Neural cell (in vitro differentiated cells): ENCODE measurements around the gene PEX5. TPM values are rescaled to one million over a fixed set of nuclear protein-coding genes. Genes with fewer than 3 reads are reported as not detected.

ENCODE experiments used
- H2AFZ ChIP-seq: fragments of 200-600, 300-800 bp; sonication (generic), shearing (Covaris generic); 2 replicates; pipeline ENCODE4 v1.6.0; 2014; ENCODE audit warnings: low read depth, mild to moderate bottlenecking, antibody characterized with exemption, low read length, moderate library complexity
- H3F3A ChIP-seq: fragments of 200-600 bp; shearing (Covaris generic); 2 replicates; pipeline ENCODE4 v1.6.1; 2016; ENCODE audit warnings: mild to moderate bottlenecking, moderate library complexity, mixed read lengths, antibody characterized with exemption, low read length; ENCODE audit not compliant: insufficient read depth, poor library complexity, severe bottlenecking
- H3K27ac ChIP-seq: fragments of 200-600, 300-800 bp; sonication (generic), shearing (Covaris generic); 2 replicates; pipeline ENCODE4 v1.5.1; 2014; ENCODE audit warnings: mild to moderate bottlenecking, low read length, moderate library complexity
- H3K27me3 ChIP-seq: fragments of 300-800, 200-600 bp; sonication (generic), shearing (Covaris generic); 2 replicates; pipeline ENCODE4 v1.6.0; 2014; ENCODE audit warnings: mild to moderate bottlenecking, low read depth, low read length, moderate library complexity; ENCODE audit not compliant: insufficient read depth
- H3K36me3 ChIP-seq: fragments of 300-800, 200-600 bp; sonication (generic), shearing (Covaris generic); 2 replicates; pipeline ENCODE4 v1.5.1; 2014; ENCODE audit warnings: mild to moderate bottlenecking, antibody characterized with exemption, low read length, moderate library complexity; ENCODE audit not compliant: insufficient read depth
- H3K4me2 ChIP-seq: fragments of 300-800, 200-600 bp; sonication (generic), shearing (Covaris generic); 2 replicates; pipeline ENCODE4 v1.6.0; 2014; ENCODE audit warnings: mild to moderate bottlenecking, low read length
- H3K4me3 ChIP-seq: fragments of 300-800, 200-600 bp; sonication (generic), shearing (Covaris generic); 2 replicates; pipeline ENCODE4 v1.5.1; 2014; ENCODE audit warnings: mild to moderate bottlenecking, low read length, moderate library complexity
- H3K79me2 ChIP-seq: fragments of 200-600 bp; shearing (Covaris generic); replicated peaks from 2 replicates; pipeline ENCODE4 v1.6.0; 2014; ENCODE audit warnings: mild to moderate bottlenecking, low read length, moderate library complexity; ENCODE audit not compliant: insufficient read depth
- H3K9ac ChIP-seq: fragments of 300-800, 200-600 bp; sonication (generic), shearing (Covaris generic); 2 replicates; pipeline ENCODE4 v1.6.1; 2016; ENCODE audit warnings: mild to moderate bottlenecking, low read length, mixed read lengths
- H3K9me2 ChIP-seq: fragments of 200-600 bp; shearing (Covaris generic); 2 replicates; pipeline ENCODE4 v1.6.1; 2016; ENCODE audit warnings: mild to moderate bottlenecking, low read length, mixed read lengths; ENCODE audit not compliant: insufficient read depth
- H3K9me3 ChIP-seq: fragments of 200-600, 300-800 bp; sonication (generic), shearing (Covaris generic); 2 replicates; pipeline ENCODE4 v1.6.1; 2016; ENCODE audit warnings: mild to moderate bottlenecking, mixed run types, low read length, moderate library complexity, mixed read lengths
- H4K20me1 ChIP-seq: fragments of 200-600 bp; shearing (Covaris generic); 2 replicates; pipeline ENCODE4 v1.6.1; 2016; ENCODE audit warnings: mild to moderate bottlenecking, mixed run types; ENCODE audit not compliant: insufficient read depth
- EP300 ChIP-seq: fragments of 450-650 bp; conservative IDR thresholded peaks from 2 replicates; pipeline ENCODE4 v1.6.1; 2014; ENCODE audit warnings: antibody characterized with exemption, mild to moderate bottlenecking, moderate library complexity; ENCODE audit not compliant: poor library complexity, severe bottlenecking
- EZH2 ChIP-seq: fragments of 200-600, 300-800 bp; shearing (Covaris generic), sonication (generic); IDR thresholded peaks from 2 replicates; pipeline ENCODE4 v1.6.1; 2014; ENCODE audit warnings: antibody characterized with exemption, low read length, borderline replicate concordance, mild to moderate bottlenecking; ENCODE audit not compliant: insufficient read depth, poor library complexity, severe bottlenecking
- MXI1 ChIP-seq: fragments of 450-650 bp; conservative IDR thresholded peaks from 2 replicates; pipeline ENCODE4 v1.6.1; 2014; ENCODE audit warnings: antibody characterized with exemption, mild to moderate bottlenecking; ENCODE audit not compliant: poor library complexity, severe bottlenecking
- POLR2AphosphoS5 ChIP-seq: IDR thresholded peaks from 2 replicates; pipeline ENCODE4 v1.6.1; 2012
- RAD21 ChIP-seq: fragments of 450-650 bp; conservative IDR thresholded peaks from 2 replicates; pipeline ENCODE4 v1.6.1; 2014; ENCODE audit warnings: antibody characterized with exemption, mild to moderate bottlenecking, moderate library complexity
- REST ChIP-seq: IDR thresholded peaks from 2 replicates; pipeline ENCODE4 v1.6.1; 2012; ENCODE audit warnings: borderline replicate concordance
- SMC3 ChIP-seq: fragments of 450-650 bp; conservative IDR thresholded peaks from 2 replicates; pipeline ENCODE4 v1.6.1; 2014; ENCODE audit warnings: antibody characterized with exemption, mild to moderate bottlenecking, moderate library complexity; ENCODE audit not compliant: poor library complexity
- TAF1 ChIP-seq: IDR thresholded peaks from 2 replicates; pipeline ENCODE4 v1.6.1; 2012; ENCODE audit warnings: low read depth
- polyA plus RNA-seq: library from polyadenylated mRNA; depleted of rRNA; stranded (reverse); fragments of >200 nt; gene quantifications from 2 replicates; pipeline ENCODE4 v1.2.3, GENCODE V29; 2014
- TF ChIP-seq, protein P1 (sequence below): fragments of 450-650 bp; IDR thresholded peaks from 2 replicates; pipeline ENCODE4 v1.5.1; 2014; ENCODE audit warnings: antibody characterized with exemption, mild to moderate bottlenecking, moderate library complexity; ENCODE audit not compliant: poor library complexity, severe bottlenecking

The PEX5 gene
- polyA plus RNA-seq, 1 donor from 2014 or later: 63.9 TPM

DNA sequence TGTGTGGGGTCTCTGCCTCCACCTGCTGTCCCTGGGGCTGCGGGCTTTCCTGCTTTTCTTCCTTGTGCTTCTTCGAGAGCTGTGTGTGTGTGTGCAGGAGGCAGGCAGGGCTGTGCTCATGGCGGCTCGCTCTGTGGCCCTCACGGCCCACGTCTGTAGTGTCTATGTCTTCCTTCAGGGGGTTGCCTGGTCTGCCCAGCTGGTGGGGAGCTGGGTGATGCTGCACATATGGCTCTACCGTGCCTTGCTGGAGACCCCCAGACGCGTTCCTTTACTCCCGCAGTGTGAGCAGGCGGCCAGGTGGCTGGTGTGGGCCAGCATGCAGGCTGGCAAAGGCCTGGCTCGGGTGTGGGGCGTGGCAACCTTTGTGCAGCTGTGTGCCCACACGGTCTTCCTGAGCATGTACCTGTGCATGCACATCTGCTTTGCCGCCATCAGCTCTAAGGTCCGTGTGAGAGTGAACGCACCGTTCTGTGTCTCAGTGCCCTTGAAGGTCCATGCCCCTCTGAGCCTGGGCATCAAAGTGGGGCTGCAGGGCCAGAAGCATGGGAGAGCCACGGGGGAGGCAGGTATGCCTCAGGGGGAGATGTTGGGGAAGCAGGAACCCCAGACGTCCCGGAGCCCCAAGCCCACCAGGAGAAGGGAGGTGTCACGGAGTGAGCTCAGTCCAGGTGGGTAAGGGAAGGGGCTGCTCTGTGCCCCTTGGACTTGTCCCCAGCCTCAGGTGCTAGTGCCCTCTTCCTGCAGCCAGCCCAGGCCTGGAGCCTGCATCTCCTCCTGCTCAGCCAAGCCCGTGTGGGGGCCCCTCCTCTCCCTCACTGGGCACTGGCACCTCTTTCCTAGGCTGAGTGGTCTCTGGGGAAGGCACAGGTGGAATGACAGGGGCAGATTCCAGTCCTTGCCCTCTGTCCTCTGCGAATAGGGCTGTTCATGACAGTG lies 33.0 kb upstream of the PEX5 start:
- no peak overlapping the region for H2AFZ ChIP-seq
- H3K27ac ChIP-seq: no peak overlapping the region
- H4K20me1 ChIP-seq: no peaks in the 10 kb centered on the region
- no peaks in the 10 kb centered on the region for H3F3A ChIP-seq
- H3K79me2 ChIP-seq: no peaks in the 10 kb centered on the region
- H3K9me3 ChIP-seq: no peaks in the 10 kb centered on the region
- peaks cover 14% of the 10 kb centered on the region for H3K36me3 ChIP-seq
- no peak overlapping the region for H3K4me2 ChIP-seq
- H3K4me3 ChIP-seq: no peak overlapping the region
- H3K27me3 ChIP-seq: no peaks in the 10 kb centered on the region
- no peak for TF ChIP-seq MXI1
- no peak for TF ChIP-seq RAD21
- no peak for TF ChIP-seq EP300
- no peak for TF ChIP-seq SMC3
- TF ChIP-seq EZH2: no peak
- TF ChIP-seq TAF1: no peak
- TF ChIP-seq, protein P1, sequence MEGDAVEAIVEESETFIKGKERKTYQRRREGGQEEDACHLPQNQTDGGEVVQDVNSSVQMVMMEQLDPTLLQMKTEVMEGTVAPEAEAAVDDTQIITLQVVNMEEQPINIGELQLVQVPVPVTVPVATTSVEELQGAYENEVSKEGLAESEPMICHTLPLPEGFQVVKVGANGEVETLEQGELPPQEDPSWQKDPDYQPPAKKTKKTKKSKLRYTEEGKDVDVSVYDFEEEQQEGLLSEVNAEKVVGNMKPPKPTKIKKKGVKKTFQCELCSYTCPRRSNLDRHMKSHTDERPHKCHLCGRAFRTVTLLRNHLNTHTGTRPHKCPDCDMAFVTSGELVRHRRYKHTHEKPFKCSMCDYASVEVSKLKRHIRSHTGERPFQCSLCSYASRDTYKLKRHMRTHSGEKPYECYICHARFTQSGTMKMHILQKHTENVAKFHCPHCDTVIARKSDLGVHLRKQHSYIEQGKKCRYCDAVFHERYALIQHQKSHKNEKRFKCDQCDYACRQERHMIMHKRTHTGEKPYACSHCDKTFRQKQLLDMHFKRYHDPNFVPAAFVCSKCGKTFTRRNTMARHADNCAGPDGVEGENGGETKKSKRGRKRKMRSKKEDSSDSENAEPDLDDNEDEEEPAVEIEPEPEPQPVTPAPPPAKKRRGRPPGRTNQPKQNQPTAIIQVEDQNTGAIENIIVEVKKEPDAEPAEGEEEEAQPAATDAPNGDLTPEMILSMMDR: no peak
- no peak for TF ChIP-seq REST
- no peak for TF ChIP-seq POLR2AphosphoS5
- no peak overlapping the region for H3K9ac ChIP-seq
- no peaks in the 10 kb centered on the region for H3K9me2 ChIP-seq

- peaks cover 14% of the 10 kb centered on the region for H3K36me3 ChIP-seq
- no peak overlapping the region for H2AFZ ChIP-seq
- H3K4me3 ChIP-seq: no peak overlapping the region
- no peaks in the 10 kb centered on the region for H3K9me2 ChIP-seq
- no peaks in the 10 kb centered on the region for H3F3A ChIP-seq
- H3K4me2 ChIP-seq: no peak overlapping the region
- TF ChIP-seq EP300: no peak
- no peak for TF ChIP-seq MXI1
- TF ChIP-seq EZH2: no peak
- no peak for TF ChIP-seq SMC3
- TF ChIP-seq TAF1: no peak
- TF ChIP-seq, protein P1: no peak
- TF ChIP-seq POLR2AphosphoS5: no peak
- TF ChIP-seq REST: no peak
- no peak for TF ChIP-seq RAD21
- no peaks in the 10 kb centered on the region for H3K9me3 ChIP-seq
- H4K20me1 ChIP-seq: no peaks in the 10 kb centered on the region
- no peaks in the 10 kb centered on the region for H3K79me2 ChIP-seq
- H3K27me3 ChIP-seq: no peaks in the 10 kb centered on the region
- no peak overlapping the region for H3K27ac ChIP-seq
- no peak overlapping the region for H3K9ac ChIP-seq
Observed at GRCh38 chr12:7157391-7157790, 32.1 kb upstream of the PEX5 start.
